Trophoblast cell (in vitro differentiated cells and primary cell): ENCODE measurements around the gene NFE2L3.
"Not testable (repeated sequence)": the region's sequence is repeated elsewhere in the genome, so short reads cannot be mapped to it uniquely, and the experiment has no call there.

Source experiments
- DNase-seq, 2 donors: peaks; one replicate each; pipeline ENCODE4 v3.0.0-alpha.2; 2016
- H2AFZ ChIP-seq: 2 replicates; pipeline ENCODE4 v1.6.1; 2013; ENCODE audit warnings: low read length, moderate library complexity, mild to moderate bottlenecking; ENCODE audit not compliant: insufficient read depth, poor library complexity
- H2AK5ac ChIP-seq: 2 replicates; pipeline ENCODE4 v1.6.1; 2013; ENCODE audit warnings: mild to moderate bottlenecking, low read length
- H2BK120ac ChIP-seq: 2 replicates; pipeline ENCODE4 v1.6.1; 2013; ENCODE audit warnings: low read length, mild to moderate bottlenecking, moderate library complexity; ENCODE audit not compliant: insufficient read depth, poor library complexity
- H2BK12ac ChIP-seq: 2 replicates; pipeline ENCODE4 v1.6.1; 2013; ENCODE audit warnings: mild to moderate bottlenecking, low read length, moderate library complexity
- H2BK5ac ChIP-seq: 2 replicates; pipeline ENCODE4 v1.6.1; 2013; ENCODE audit warnings: low read length, low read depth, moderate library complexity, mild to moderate bottlenecking; ENCODE audit not compliant: poor library complexity
- H3K14ac ChIP-seq: 2 replicates; pipeline ENCODE4 v1.6.1; 2013; ENCODE audit warnings: mild to moderate bottlenecking, low read length
- H3K18ac ChIP-seq: 2 replicates; pipeline ENCODE4 v1.6.1; 2013; ENCODE audit warnings: mild to moderate bottlenecking, low read length
- H3K23ac ChIP-seq: 2 replicates; pipeline ENCODE4 v1.6.1; 2013; ENCODE audit warnings: low read length
- H3K27ac ChIP-seq: 2 replicates; pipeline ENCODE4 v1.5.1; 2013; ENCODE audit warnings: low read depth, mild to moderate bottlenecking, inconsistent platforms, low read length, moderate library complexity
- H3K27me3 ChIP-seq: 2 replicates; pipeline ENCODE4 v1.6.1; 2013; ENCODE audit warnings: inconsistent platforms, mild to moderate bottlenecking, low read length, moderate library complexity; ENCODE audit not compliant: insufficient read depth
- H3K36me3 ChIP-seq, 2 experiments: 1 replicate in 1 of 2; 2 replicates in 1 of 2; pipeline ENCODE4 v1.6.1; 2013; ENCODE audit warnings: low read length in 2 of 2, mild to moderate bottlenecking in 2 of 2, moderate library complexity in 1 of 2; ENCODE audit not compliant: insufficient read depth in 2 of 2, control insufficient read depth in 1 of 2
- H3K4ac ChIP-seq: 2 replicates; pipeline ENCODE4 v1.6.1; 2013; ENCODE audit warnings: low read depth, mild to moderate bottlenecking, low read length, moderate library complexity
- H3K4me1 ChIP-seq, 2 experiments: 1 replicate in 1 of 2; 2 replicates in 1 of 2; pipeline ENCODE4 v1.6.1; 2013; ENCODE audit warnings: low read length in 2 of 2, mild to moderate bottlenecking in 2 of 2, moderate library complexity in 1 of 2; ENCODE audit not compliant: insufficient read depth in 2 of 2, control insufficient read depth in 1 of 2
- H3K4me2 ChIP-seq: 2 replicates; pipeline ENCODE4 v1.6.1; 2013; ENCODE audit warnings: inconsistent platforms, mild to moderate bottlenecking, low read length, moderate library complexity
- H3K4me3 ChIP-seq: 2 replicates; pipeline ENCODE4 v1.5.1; 2013; ENCODE audit warnings: mild to moderate bottlenecking, low read depth, low read length, inconsistent platforms
- H3K79me1 ChIP-seq: one replicate; pipeline ENCODE4 v1.6.1; 2013; ENCODE audit warnings: low read length
- H3K79me2 ChIP-seq: 2 replicates; pipeline ENCODE4 v1.6.1; 2013; ENCODE audit warnings: low read length, mild to moderate bottlenecking; ENCODE audit not compliant: control insufficient read depth, insufficient read depth, poor library complexity
- H3K9ac ChIP-seq: 2 replicates; pipeline ENCODE4 v1.6.1; 2013; ENCODE audit warnings: mild to moderate bottlenecking, low read length
- H3K9me3 ChIP-seq: 2 replicates; pipeline ENCODE4 v1.6.1; 2013; ENCODE audit warnings: low read depth, mild to moderate bottlenecking, control low read depth, inconsistent platforms, low read length; ENCODE audit not compliant: insufficient read depth
- H4K12ac ChIP-seq: 2 replicates; pipeline ENCODE4 v1.6.1; 2013; ENCODE audit warnings: low read depth, mild to moderate bottlenecking, low read length, moderate library complexity
- H4K8ac ChIP-seq: 2 replicates; pipeline ENCODE4 v1.6.1; 2013; ENCODE audit warnings: low read depth, mild to moderate bottlenecking, low read length, moderate library complexity
- H4K91ac ChIP-seq: one replicate; pipeline ENCODE4 v1.6.1; 2013; ENCODE audit warnings: low read depth, mild to moderate bottlenecking, low read length, moderate library complexity
- WGBS: extraction: QIAGEN DNeasy Blood & Tissue Kit; methylation state at CpG from one replicate; pipeline ENCODE4 v1.1.7; 2013; ENCODE audit warnings: missing lambda C conversion rate; ENCODE audit not compliant: insufficient read length, insufficient coverage; ENCODE audit errors: extremely low coverage; 5-methylcytosine and 5-hydroxymethylcytosine counted together

Gene NFE2L3

GRCh38 chr7:26163804-26164203 is 11.8 kb downstream of the NFE2L3 start:
- not testable (repeated sequence) for H3K27me3 ChIP-seq, H3K14ac ChIP-seq, H2BK120ac ChIP-seq, H3K9me3 ChIP-seq, H4K8ac ChIP-seq, H3K18ac ChIP-seq, H3K4me2 ChIP-seq, H3K36me3 ChIP-seq, H2AK5ac ChIP-seq, H4K12ac ChIP-seq, H2AFZ ChIP-seq, H3K23ac ChIP-seq, H3K27ac ChIP-seq, DNase-seq, H3K9ac ChIP-seq, H4K91ac ChIP-seq, H3K4me3 ChIP-seq, H3K79me1 ChIP-seq, H2BK12ac ChIP-seq, H3K79me2 ChIP-seq, H2BK5ac ChIP-seq, H3K4ac ChIP-seq
- WGBS, result no CpG with 5 or more reads among the region's 1 CpG
- H3K4me1 ChIP-seq, result peaks cover 10 to 19% of the 10 kb centered on the region in 2 experiments

DNA sequence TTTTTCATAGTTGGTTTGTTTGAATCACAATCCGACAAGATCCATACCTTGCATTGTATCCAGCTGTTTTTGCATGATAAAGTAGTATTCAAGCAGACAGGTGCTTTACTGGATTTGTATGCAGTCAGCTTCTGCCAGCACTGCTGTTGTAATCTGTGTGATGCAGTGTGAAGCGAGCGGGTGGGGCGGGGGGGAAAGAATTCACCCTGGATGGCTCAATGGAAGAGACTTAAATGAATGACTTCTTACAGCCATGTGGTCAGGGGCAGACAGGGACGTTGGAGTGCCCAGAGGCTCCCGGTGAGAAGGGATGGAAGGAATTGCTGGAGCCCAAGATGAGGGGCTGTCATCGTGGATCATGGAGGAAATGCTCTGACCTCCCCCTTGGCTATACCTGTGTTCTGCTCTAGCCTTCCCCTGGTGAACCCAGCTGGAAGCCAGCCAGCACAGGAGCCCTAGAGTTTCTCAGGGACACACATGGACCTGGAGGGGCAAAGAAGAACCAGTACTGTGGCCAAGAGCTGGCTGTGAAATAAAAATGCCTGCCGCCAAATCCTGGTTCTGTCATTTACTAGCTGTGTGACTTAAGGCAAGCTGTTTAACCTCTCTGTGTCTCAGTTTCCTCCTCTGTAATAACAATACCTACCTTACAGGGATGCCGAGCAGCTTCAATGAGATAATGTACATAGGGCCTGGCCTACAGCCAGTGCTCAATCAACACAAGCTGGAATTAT is 14.1 kb downstream of the NFE2L3 start:
- H2AFZ ChIP-seq, result no peak overlapping the region
- H3K27ac ChIP-seq, result no peak overlapping the region
- no peak overlapping the region for H3K14ac ChIP-seq
- no peaks in the 10 kb centered on the region for H3K36me3 ChIP-seq
- no peak overlapping the region for H3K4ac ChIP-seq
- peak in 1 of 2 donors; percentile 34 for DNase-seq
- peak overlapping the region; percentile 11 for H2BK12ac ChIP-seq
- H2BK120ac ChIP-seq, result no peak overlapping the region
- no peak overlapping the region for H3K18ac ChIP-seq
- H3K23ac ChIP-seq, result no peak overlapping the region
- no peak overlapping the region for H3K4me2 ChIP-seq
- no peaks in the 10 kb centered on the region for H3K27me3 ChIP-seq
- H3K4me1 ChIP-seq, result peaks cover 7 to 11% of the 10 kb centered on the region in 2 experiments
- no peaks in the 10 kb centered on the region for H3K9me3 ChIP-seq
- no peak overlapping the region for H3K9ac ChIP-seq
- H2BK5ac ChIP-seq, result no peak overlapping the region
- H2AK5ac ChIP-seq, result peak overlapping the region; percentile 49
- H4K8ac ChIP-seq, result no peak overlapping the region
- H3K4me3 ChIP-seq, result no peak overlapping the region
- no peak overlapping the region for H4K12ac ChIP-seq
- peaks cover 3% of the 10 kb centered on the region for H3K79me1 ChIP-seq
- WGBS, result no CpG with 5 or more reads among the region's 9 CpGs
- no peaks in the 10 kb centered on the region for H3K79me2 ChIP-seq
- peak overlapping the region; percentile 37 for H4K91ac ChIP-seq

DNA sequence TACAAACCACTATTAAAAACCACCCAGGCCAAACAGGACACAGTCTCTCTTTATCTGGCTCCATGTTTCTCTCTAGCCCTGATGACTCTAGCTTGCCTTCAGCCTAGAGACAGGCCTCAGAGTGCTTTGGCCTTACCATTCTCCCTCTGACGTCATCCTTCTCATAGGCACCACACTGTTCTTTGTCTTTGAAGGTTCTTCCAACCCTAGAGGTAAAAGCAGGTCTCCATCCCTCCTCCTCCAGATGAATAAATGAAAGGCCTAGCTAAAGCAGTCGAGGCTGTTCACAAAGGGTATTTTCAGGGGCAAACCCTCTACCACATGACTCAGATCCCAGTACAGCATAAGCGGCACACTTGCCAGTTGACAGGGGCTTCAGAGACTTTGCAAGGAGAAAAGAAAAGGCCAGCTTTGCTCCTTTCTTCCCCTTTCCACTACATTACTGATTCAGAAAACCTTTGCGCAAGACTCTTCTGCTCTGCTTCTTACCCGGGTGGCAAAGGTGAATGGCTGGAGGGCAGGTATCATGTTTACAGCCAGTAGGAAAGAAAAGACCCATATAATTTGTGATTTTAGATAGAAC is 14.8 kb downstream of the NFE2L3 start:
- Histone ChIP-seq H3K9me3 (no peaks in the 10 kb centered on the region), H3K79me1 (peaks cover 3% of the 10 kb centered on the region), H4K8ac (no peak overlapping the region), H2AK5ac (no peak overlapping the region), H3K18ac (no peak overlapping the region), H3K27me3 (no peaks in the 10 kb centered on the region), H3K36me3 (no peaks in the 10 kb centered on the region), H3K4me1 (peaks cover 7 to 11% of the 10 kb centered on the region in 2 experiments), H3K4me2 (no peak overlapping the region), H3K27ac (peak overlapping the region; percentile 15), H3K79me2 (no peaks in the 10 kb centered on the region), H2BK12ac (no peak overlapping the region), H3K14ac (no peak overlapping the region), H3K4me3 (no peak overlapping the region), H4K91ac (no peak overlapping the region), H3K23ac (no peak overlapping the region), H2AFZ (no peak overlapping the region), H2BK120ac (no peak overlapping the region), H2BK5ac (no peak overlapping the region), H3K9ac (no peak overlapping the region), H4K12ac (no peak overlapping the region), H3K4ac (no peak overlapping the region)
- peak in 1 of 2 donors; percentile 74 for DNase-seq
- no CpG with 5 or more reads among the region's 5 CpGs for WGBS

DNA sequence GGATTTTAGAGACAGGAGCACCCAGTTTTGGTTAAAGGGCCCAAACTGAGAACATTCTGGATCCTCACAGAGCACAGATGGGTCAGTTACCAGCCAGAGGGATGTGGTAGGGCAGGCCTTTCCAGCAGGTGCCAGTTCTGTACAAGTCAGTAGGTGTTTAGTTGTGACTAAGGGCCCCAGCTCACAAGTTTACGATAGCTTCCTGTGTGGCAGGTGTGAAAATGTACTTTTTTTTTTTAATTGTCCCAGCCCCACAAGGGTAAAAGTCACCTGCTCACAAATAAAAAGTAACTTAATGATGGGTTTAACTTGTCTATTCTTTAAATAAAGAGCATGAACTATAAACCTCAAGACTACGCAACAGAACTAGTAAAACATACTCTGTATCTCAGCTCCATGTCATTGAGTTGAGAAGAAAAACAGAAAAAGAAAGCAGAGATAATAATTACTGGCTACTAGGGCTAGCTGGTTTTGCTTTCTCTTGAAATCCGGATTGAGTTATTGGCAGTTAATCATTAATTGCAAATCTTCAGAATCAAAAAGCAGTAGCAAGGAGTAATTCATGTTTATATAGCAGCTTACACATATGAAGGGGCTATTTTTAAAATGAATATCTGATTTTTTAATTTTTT is 15.4 kb downstream of the NFE2L3 start:
- Histone ChIP-seq H3K4me2 (no peak overlapping the region), H4K12ac (no peak overlapping the region), H3K79me1 (peaks cover 3% of the 10 kb centered on the region), H3K4ac (no peak overlapping the region), H3K4me3 (no peak overlapping the region), H3K9me3 (no peaks in the 10 kb centered on the region), H2BK120ac (no peak overlapping the region), H4K8ac (no peak overlapping the region), H3K36me3 (no peaks in the 10 kb centered on the region), H3K27ac (no peak overlapping the region), H3K27me3 (no peaks in the 10 kb centered on the region), H3K79me2 (no peaks in the 10 kb centered on the region), H3K18ac (no peak overlapping the region), H3K9ac (no peak overlapping the region), H4K91ac (no peak overlapping the region), H3K4me1 (peaks cover 7 to 11% of the 10 kb centered on the region in 2 experiments), H3K14ac (no peak overlapping the region), H3K23ac (no peak overlapping the region), H2BK12ac (no peak overlapping the region), H2BK5ac (no peak overlapping the region), H2AFZ (no peak overlapping the region), H2AK5ac (no peak overlapping the region)
- no CpG with 5 or more reads among the region's 3 CpGs for WGBS
- DNase-seq, result no peak
